Prostate gland (tissue), 2 donors: Measurements from ENCODE around the gene KCNJ1.

Experiments used
- CTCF ChIP-seq, 4 experiments: fragments of 200-600 bp in 2 of 4; fragments of 450-650 bp in 2 of 4; sonication (generic) in 2 of 4; IDR thresholded peaks; 1 replicate in 3 of 4; 2 replicates in 1 of 4; pipeline ENCODE4 v1.5.1; 2016 to 2019; ENCODE audit warnings: antibody characterized with exemption in 4 of 4, mild to moderate bottlenecking in 2 of 4, moderate library complexity in 2 of 4
- POLR2A ChIP-seq: fragments of 450-650 bp; IDR thresholded peaks from one replicate; pipeline ENCODE4 v1.6.1; 2016; ENCODE audit warnings: antibody characterized with exemption, mild to moderate bottlenecking
- POLR2AphosphoS5 ChIP-seq: sonication (generic); formaldehyde crosslinking; IDR thresholded peaks from one replicate; pipeline ENCODE4 v1.6.1; 2017; ENCODE audit warnings: antibody characterized with exemption

GRCh38 chr11:128810784-128811514 is 56.1 kb downstream of the KCNJ1 start:
- TF ChIP-seq CTCF (IDR thresholded peaks at IDR 0.05) (no peak), POLR2A (no peak), POLR2AphosphoS5 (no peak)
